Left renal pelvis (tissue), 4 donors: ENCODE measurements around the gene RSAD2. TPM values are rescaled to one million over a fixed set of nuclear protein-coding genes. Genes with fewer than 3 reads are reported as not detected.
"Not testable (repeated sequence)": the region's sequence is repeated elsewhere in the genome, so short reads cannot be mapped to it uniquely, and the experiment has no call there.

ENCODE experiments used
- DNase-seq, 4 donors: peaks; one replicate each; pipeline ENCODE4 v3.0.0-alpha.2; 2013; ENCODE audit warnings: low read depth in 4 of 4, low spot score in 3 of 4
- polyA plus RNA-seq, 4 donors: library from polyadenylated mRNA; unstranded; fragments of 120-200 nt; gene quantifications; one replicate each; pipeline ENCODE4 v1.2.1, GENCODE V29; 2013; ENCODE audit not compliant: insufficient read length in 4 of 4

The RSAD2 gene
- polyA plus RNA-seq, 4 donors, result 2.8 to 6.3 (median 4.5) TPM

- DNase-seq, result not testable (repeated sequence)
Measured at GRCh38 chr2:6902581-6902980, 25.0 kb downstream of the RSAD2 start.

GRCh38 chr2:6905668-6906067 lies 28.1 kb downstream of the RSAD2 start:
- no peak for DNase-seq

- no peak for DNase-seq
Measured at GRCh38 chr2:6906165-6906741, 28.7 kb downstream of the RSAD2 start.

GRCh38 chr2:6908291-6908690 lies 30.7 kb downstream of the RSAD2 start:
- no peak for DNase-seq

- DNase-seq, result no peak
Measured at GRCh38 chr2:6909431-6910385, 32.1 kb downstream of the RSAD2 start.

- DNase-seq, result no peak
Measured at GRCh38 chr2:6911721-6912120, 34.1 kb downstream of the RSAD2 start.

- no peak for DNase-seq
Measured at GRCh38 chr2:6913415-6914157, 36.0 kb downstream of the RSAD2 start.

GRCh38 chr2:6914828-6915227 lies 37.3 kb downstream of the RSAD2 start:
- no peak for DNase-seq

GRCh38 chr2:6915399-6915798 lies 37.8 kb downstream of the RSAD2 start:
- no peak for DNase-seq

- no peak for DNase-seq
Measured at GRCh38 chr2:6916224-6916623, 38.6 kb downstream of the RSAD2 start.

- DNase-seq, result no peak
Measured at GRCh38 chr2:6916736-6917070, 39.1 kb downstream of the RSAD2 start.

- peak in 2 of 4 donors; percentile 47 to 60 for DNase-seq
Measured at GRCh38 chr2:6917071-6917760, 39.6 kb downstream of the RSAD2 start, which contains the start of gene RNF144A. RNF144A (plus strand) TSS chr2:6917412; CDS start chr2:6996927, 79,515 bp downstream.

GRCh38 chr2:6917761-6918421 lies 40.3 kb downstream of the RSAD2 start:
- no peak for DNase-seq

GRCh38 chr2:6919901-6920742 lies 42.5 kb downstream of the RSAD2 start:
- no peak for DNase-seq

- no peak for DNase-seq
Measured at GRCh38 chr2:6920743-6921064, 43.1 kb downstream of the RSAD2 start.

- DNase-seq, result no peak
Measured at GRCh38 chr2:6921321-6921922, 43.8 kb downstream of the RSAD2 start.

GRCh38 chr2:6922201-6922656 lies 44.7 kb downstream of the RSAD2 start:
- DNase-seq, result peak in 2 of 4 donors; percentile 45 to 63

- DNase-seq, result no peak
Measured at GRCh38 chr2:6923319-6923718, 45.7 kb downstream of the RSAD2 start.
